Subcutaneous abdominal adipose tissue (tissue), 5 donors: ENCODE results near the gene TSPAN18.

ENCODE experiments used
- H3K27ac ChIP-seq: one replicate; pipeline ENCODE4 v1.7.0; 2013; ENCODE audit warnings: low read depth, mild to moderate bottlenecking, inconsistent platforms, low read length, moderate library complexity
- H3K27me3 ChIP-seq, 5 donors: one replicate each; pipeline ENCODE4 v1.7.0; 2013; ENCODE audit warnings: low read length in 5 of 5, inconsistent platforms in 1 of 5; ENCODE audit not compliant: control insufficient read depth in 5 of 5, insufficient read depth in 4 of 5
- H3K36me3 ChIP-seq, 5 donors: one replicate each; pipeline ENCODE4 v1.7.0; 2013; ENCODE audit warnings: low read length in 5 of 5; ENCODE audit not compliant: control insufficient read depth in 5 of 5, insufficient read depth in 5 of 5
- H3K4me1 ChIP-seq, 5 donors: one replicate each; pipeline ENCODE4 v1.7.0; 2013; ENCODE audit warnings: low read length in 5 of 5, mild to moderate bottlenecking in 3 of 5, moderate library complexity in 1 of 5; ENCODE audit not compliant: control insufficient read depth in 5 of 5, insufficient read depth in 5 of 5
- H3K4me3 ChIP-seq, 5 donors: one replicate each; pipeline ENCODE4 v1.7.0; 2013; ENCODE audit warnings: low read length in 5 of 5, low read depth in 1 of 5
- H3K9ac ChIP-seq, 5 donors: one replicate each; pipeline ENCODE4 v1.7.0; 2013; ENCODE audit warnings: low read length in 5 of 5, mild to moderate bottlenecking in 4 of 5, moderate library complexity in 3 of 5
- H3K9me3 ChIP-seq, 5 donors: one replicate each; pipeline ENCODE4 v1.7.0; 2013; ENCODE audit warnings: low read length in 5 of 5; ENCODE audit not compliant: control insufficient read depth in 5 of 5
- donor health status: healthy.
- donor health status: healthy.
- donor health status: healthy.
- donor health status: healthy.
- donor health status: healthy.

TSPAN18 gene

DNA sequence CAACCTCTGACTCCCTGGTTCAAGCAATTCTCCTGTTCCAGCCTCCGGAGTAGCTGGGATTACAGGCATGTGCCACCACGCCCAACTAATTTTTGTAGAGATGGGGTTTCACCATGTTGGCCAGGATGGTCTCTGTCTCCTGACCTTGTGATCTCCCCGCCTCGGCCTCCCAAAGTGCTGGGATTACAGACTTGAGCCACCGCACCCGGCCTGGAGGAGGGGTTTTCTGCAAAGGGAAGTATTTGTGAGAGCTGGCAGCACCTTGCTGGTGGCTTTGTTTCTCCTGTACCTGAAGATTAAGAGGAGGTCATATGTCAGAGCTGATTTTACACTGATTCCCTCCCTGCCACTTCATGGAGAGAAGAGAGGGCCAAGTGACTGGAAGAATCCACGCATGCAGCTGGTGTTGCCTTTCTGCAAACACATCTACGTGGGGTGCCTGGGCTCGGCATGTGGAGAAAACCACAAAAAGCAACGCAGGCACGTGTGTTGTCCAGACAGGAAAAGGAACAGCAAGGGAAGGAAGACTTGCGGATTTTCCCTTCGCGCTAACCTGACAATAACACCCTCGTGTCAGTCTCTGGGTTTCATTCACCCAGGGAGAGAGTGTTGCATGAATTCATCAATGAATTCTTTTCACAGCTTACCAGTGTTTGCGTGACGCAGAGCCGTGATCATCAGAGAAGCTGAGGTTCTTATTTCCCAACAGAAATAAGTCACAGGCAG is 61.9 kb downstream of the TSPAN18 start:
- Histone ChIP-seq H3K27ac (no peak overlapping the region), H3K36me3 (no peaks in the 10 kb centered on the region), H3K9ac (no peak overlapping the region), H3K9me3 (no peaks in the 10 kb centered on the region), H3K4me3 (no peak overlapping the region), H3K4me1 (peaks cover 2 to 65% (median 8%) of the 10 kb centered on the region in 5 donors), H3K27me3 (peaks cover 0 to 10% (median 0%) of the 10 kb centered on the region in 5 donors)

DNA sequence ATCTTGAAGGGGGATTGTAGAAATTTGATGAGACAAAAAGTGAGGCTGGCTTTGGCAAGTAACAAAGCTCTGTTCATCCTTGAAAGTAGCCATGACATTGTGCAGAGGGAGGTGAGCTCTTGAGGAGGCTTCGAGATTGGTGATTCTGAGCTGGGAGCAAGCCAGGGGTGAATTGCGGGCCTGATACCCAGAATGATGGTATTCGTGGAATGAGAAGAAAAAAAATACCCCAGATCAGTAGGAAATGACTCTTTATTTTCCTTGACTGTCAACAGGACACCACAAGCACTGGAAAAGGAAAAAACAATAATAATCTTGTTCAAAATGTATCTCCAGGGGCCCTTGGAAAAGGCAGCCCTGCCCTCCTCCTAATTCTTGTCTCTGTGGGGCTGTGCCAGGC is 62.7 kb downstream of the TSPAN18 start:
- Histone ChIP-seq H3K4me1 (peaks cover 0 to 57% (median 2%) of the 10 kb centered on the region in 5 donors), H3K4me3 (no peak overlapping the region), H3K27ac (no peak overlapping the region), H3K9me3 (no peaks in the 10 kb centered on the region), H3K27me3 (peaks cover 0 to 10% (median 0%) of the 10 kb centered on the region in 5 donors), H3K9ac (no peak overlapping the region), H3K36me3 (no peaks in the 10 kb centered on the region)

DNA sequence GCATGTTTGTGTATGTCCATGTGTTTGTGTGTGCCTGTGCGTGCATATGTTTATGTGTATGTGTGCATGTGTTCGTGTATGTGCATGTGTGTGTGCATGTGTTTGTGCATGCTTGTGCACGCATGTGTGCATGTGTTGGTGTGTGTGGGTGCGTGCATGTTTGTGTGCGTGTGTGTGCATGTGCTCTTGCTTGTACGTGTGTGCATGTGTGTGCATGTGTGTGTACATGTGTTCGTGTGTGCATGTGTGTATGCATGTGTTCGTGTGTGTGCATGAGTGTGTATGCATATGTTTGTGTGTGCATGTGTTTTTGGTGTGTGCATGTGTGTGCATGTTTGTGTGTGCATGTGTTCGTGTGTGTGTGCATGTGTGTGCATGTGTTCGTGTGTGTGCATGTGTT is 63.4 kb downstream of the TSPAN18 start:
- Histone ChIP-seq H3K27me3 (peaks cover 0 to 12% (median 1%) of the 10 kb centered on the region in 5 donors), H3K36me3 (no peaks in the 10 kb centered on the region), H3K9ac (no peak overlapping the region), H3K9me3 (no peaks in the 10 kb centered on the region), H3K27ac (no peak overlapping the region), H3K4me3 (no peak overlapping the region), H3K4me1 (peaks cover 0 to 50% (median 2%) of the 10 kb centered on the region in 5 donors)

GRCh38 chr11:44791316-44791925 is 64.7 kb downstream of the TSPAN18 start:
- Histone ChIP-seq H3K27me3 (peaks cover 0 to 14% (median 3%) of the 10 kb centered on the region in 5 donors), H3K9me3 (no peaks in the 10 kb centered on the region), H3K4me3 (no peak overlapping the region), H3K36me3 (peaks cover 0 to 2% (median 0%) of the 10 kb centered on the region in 5 donors), H3K9ac (no peak overlapping the region), H3K4me1 (peaks cover 0 to 38% (median 2%) of the 10 kb centered on the region in 5 donors), H3K27ac (no peak overlapping the region)

DNA sequence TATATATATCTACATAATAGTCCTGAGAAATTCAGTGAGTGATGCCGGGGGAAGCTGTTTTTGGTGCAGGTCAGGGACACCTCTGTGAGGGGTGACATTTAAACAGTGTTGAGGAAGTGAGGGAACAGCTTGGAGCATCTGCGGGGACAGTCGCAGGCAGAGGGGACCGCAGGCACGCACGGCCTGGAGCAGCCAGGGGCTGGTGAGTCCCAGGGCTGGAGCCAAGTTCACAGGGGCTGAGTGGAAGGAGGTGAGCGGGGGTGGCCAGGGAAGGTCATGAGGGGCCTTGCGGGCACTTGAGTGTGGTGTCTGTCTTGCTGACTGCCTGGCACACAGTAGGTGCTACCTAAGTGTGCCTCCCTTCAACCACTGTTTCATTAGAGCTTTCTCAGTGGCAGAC is 65.4 kb downstream of the TSPAN18 start:
- no peak overlapping the region for H3K9ac ChIP-seq
- H3K27ac ChIP-seq: no peak overlapping the region
- H3K27me3 ChIP-seq: peaks cover 0 to 14% (median 3%) of the 10 kb centered on the region in 5 donors

DNA sequence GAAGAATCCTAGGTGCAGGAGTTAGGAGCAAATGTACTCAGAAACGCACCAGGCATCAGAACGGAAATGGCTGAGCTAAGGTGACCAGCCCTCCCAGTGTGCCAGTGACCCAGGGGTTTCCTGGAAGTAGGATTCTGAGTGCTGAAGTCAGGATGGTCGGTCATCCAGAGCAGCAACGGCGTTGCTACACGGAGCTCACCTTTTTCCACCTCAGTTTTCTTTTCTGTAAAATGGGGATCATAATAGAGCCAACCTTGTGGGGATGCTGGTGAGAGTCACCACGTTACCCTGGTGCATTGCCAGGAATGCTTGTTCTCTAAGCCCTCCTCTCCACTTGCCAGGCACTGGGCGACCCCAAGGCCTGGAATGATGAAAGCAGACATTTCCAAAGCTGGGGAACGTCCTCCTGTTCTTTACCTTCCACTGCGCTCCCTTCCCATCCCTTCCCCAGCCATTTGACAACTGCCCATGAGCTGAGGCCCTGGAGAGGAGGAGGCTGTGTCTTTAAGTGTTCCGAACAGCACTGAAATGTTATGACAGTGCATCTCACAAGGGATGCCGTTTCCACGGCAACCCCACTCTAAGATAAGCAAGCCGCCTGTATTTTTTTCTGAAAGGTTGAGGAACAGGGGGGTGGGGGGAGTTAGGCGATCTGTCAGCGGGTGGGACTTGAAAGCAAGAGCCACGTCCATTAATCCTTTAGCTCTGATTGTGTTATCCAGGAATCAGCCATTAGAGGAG is 66.8 kb downstream of the TSPAN18 start:
- H3K4me3 ChIP-seq: no peak overlapping the region
- H3K27ac ChIP-seq: no peak overlapping the region
- peaks cover 0 to 2% (median 0%) of the 10 kb centered on the region in 5 donors for H3K36me3 ChIP-seq
- H3K4me1 ChIP-seq: peaks cover 0 to 39% (median 2%) of the 10 kb centered on the region in 5 donors
- peaks cover 0 to 14% (median 3%) of the 10 kb centered on the region in 5 donors for H3K27me3 ChIP-seq
- no peaks in the 10 kb centered on the region for H3K9me3 ChIP-seq
- H3K9ac ChIP-seq: no peak overlapping the region

More for the DNA sequence above, 65.4 kb downstream of the TSPAN18 start:
- Histone ChIP-seq H3K9me3 (no peaks in the 10 kb centered on the region), H3K36me3 (peaks cover 0 to 2% (median 0%) of the 10 kb centered on the region in 5 donors), H3K4me1 (peaks cover 0 to 38% (median 2%) of the 10 kb centered on the region in 5 donors), H3K4me3 (no peak overlapping the region)

DNA sequence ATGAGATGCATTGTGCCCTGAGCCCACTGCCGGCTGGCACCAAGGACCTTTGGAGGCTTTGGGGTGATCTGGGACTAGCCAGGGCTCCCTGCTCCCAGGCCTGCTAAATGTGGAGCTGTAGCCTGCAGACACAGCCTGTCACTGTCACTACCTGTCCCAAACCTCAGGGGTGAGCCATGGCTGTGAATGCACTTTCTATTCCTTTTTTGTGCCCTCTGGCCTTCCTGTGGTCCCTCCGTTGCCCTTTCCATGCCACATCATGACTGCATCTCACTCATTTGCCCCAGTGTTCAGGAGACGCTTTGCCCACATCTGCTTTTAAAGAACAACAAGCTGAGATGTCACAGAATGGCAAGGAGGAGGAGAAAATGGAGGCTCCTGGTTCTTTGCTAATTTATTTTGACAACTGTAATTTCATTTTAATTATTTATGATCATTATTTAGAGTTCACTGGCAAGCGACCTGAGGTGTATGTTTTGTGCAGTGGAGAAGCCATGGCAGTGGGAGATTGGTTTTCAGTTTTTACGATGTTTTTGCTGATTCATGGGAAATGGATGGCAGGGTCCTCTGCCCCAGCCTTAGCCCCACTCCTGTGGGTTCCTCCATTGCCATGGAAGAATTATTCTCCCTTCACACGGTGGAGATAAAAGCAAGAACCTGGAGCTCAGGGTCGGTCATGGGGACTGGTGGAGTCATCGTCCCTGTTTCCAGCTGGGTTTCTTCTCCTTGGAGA is 69.2 kb downstream of the TSPAN18 start:
- peaks cover 0 to 17% (median 0%) of the 10 kb centered on the region in 5 donors for H3K4me1 ChIP-seq
- no peak overlapping the region for H3K9ac ChIP-seq
- no peak overlapping the region for H3K4me3 ChIP-seq
- H3K27ac ChIP-seq: no peak overlapping the region
- H3K9me3 ChIP-seq: no peaks in the 10 kb centered on the region
- peaks cover 0 to 2% (median 0%) of the 10 kb centered on the region in 5 donors for H3K36me3 ChIP-seq
- peaks cover 0 to 10% (median 6%) of the 10 kb centered on the region in 5 donors for H3K27me3 ChIP-seq

- H3K4me3 ChIP-seq: no peak overlapping the region
- H3K27ac ChIP-seq: no peak overlapping the region
- H3K9me3 ChIP-seq: no peaks in the 10 kb centered on the region
- H3K9ac ChIP-seq: no peak overlapping the region
- H3K4me1 ChIP-seq: peaks cover 0 to 12% (median 0%) of the 10 kb centered on the region in 5 donors
- peaks cover 0 to 2% (median 0%) of the 10 kb centered on the region in 5 donors for H3K36me3 ChIP-seq
- H3K27me3 ChIP-seq: peaks cover 0 to 12% (median 6%) of the 10 kb centered on the region in 5 donors
These were observed 70.3 kb downstream of the TSPAN18 start for GRCh38 chr11:44797051-44797450.

DNA sequence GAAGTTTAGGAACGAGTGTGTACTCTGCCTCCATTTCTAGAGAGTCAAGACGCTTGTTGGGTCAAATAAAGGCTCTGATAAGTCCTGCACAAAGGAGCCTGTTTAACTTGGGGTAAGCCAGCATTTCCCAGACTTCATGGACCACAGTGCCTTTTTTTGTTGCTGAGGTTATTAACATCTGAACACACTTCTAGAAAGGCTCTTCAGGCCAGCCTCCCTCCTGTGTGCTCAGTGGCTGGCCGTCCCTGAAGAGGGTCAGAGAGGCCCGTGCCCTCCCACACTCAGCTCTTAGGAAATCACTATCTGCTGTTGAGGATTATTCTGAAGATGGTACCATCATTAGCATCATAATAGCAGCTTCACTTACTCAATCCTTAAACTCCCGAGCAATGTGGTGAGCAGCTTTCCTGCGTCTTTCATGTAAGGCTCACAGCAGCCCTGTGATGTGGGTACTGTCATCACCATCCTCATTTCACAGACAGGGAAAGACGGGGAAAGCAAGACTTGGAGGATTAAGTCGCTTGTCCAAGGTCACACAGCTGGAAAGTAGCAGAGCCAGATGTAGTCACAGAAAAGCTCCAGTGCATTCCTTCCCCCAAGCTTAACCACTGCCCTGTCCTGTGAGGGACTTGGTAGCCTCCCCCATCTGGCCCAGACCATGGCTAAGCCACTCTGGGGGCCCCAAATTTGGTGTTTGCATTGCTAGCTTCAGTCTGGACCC is 71.3 kb downstream of the TSPAN18 start:
- H3K9ac ChIP-seq: no peak overlapping the region
- H3K27ac ChIP-seq: no peak overlapping the region
- H3K27me3 ChIP-seq: peaks cover 0 to 10% (median 2%) of the 10 kb centered on the region in 5 donors
- H3K4me1 ChIP-seq: peaks cover 0 to 6% (median 0%) of the 10 kb centered on the region in 5 donors
- no peaks in the 10 kb centered on the region for H3K9me3 ChIP-seq
- H3K4me3 ChIP-seq: no peak overlapping the region
- H3K36me3 ChIP-seq: peaks cover 0 to 2% (median 0%) of the 10 kb centered on the region in 5 donors
